NCI-H82 (cell line): Measurements from ENCODE around the gene GZMB.
"Not testable (repeated sequence)": the region's sequence is repeated elsewhere in the genome, so short reads cannot be mapped to it uniquely, and the experiment has no call there.

ENCODE experiments used
- DNase-seq: peaks from one replicate; lab custom pipeline; 2025; lab: John Stamatoyannopoulos, UW

The GZMB gene

DNA sequence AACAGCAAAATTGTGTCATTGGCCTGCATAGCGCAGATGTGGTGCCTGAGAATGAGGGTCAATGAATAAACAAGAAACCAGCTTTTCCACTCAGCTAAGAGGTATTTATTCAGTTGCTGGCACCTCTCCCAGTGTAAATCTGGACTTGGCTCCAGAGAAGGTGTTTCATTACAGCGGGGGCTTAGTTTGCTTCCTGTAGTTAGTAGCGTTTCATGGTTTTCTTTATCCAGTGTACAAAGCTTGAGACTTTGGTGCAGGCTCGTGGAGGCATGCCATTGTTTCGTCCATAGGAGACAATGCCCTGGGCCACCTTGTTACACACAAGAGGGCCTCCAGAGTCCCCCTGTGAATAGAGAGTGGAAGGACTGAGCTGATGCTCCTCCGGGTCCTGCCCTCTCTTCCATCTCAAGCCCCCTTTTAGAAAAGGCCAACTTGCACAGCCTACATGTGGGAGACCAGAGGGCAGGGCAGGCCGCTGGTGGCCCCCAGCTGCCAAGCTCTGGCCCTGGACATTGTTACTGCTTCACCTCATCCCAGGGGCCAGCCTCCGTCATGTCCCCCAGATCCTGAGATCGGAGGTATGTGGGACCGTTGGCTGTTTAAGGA, 3.0 kb downstream of the GZMB start:
- no peak for DNase-seq

GRCh38 chr14:24630087-24630871, 3.7 kb downstream of the GZMB start:
- no peak for DNase-seq

DNA sequence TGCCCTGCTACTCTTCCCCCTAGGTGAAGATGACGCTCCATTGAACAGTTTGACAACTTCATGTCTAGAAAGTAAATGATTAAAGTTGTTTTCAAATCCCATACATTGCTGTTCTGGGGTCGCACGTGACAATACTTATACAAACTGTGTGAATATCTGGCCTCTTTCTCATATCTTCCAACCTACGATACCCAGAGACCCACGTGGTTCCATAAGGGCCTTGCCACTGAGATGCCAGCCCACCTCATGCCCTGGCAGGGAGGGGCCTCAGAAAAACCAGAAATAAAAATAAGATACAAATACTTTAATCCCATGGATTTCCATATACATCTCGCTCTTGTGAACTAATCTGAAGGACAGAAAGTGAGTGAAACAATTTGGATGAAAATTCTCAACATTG, 4.5 kb downstream of the GZMB start:
- no peak for DNase-seq

DNA sequence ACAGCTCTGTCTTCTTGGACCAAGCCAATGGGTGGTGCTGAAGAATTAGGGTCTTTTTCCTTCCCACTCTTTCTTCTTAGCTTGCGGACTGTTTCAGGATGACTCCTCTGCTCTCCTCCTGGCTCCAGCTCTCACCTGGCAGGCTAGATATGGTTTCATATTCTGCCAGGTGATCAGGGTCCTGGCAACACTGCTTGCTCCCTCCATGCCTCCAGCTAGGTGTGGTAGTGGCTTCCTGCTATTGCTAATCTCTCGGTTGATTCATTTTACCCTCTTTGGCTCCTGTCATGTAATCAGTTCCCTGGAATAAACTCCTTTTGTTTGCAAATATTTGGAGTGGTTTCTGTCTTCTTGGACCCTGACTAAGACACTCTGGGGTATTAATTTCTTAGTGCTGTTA, 20.2 kb downstream of the GZMB start:
- no peak for DNase-seq

- DNase-seq = no peak
These were observed 20.7 kb downstream of the GZMB start for GRCh38 chr14:24613241-24613640.

- DNase-seq = no peak
These were observed 21.8 kb downstream of the GZMB start for GRCh38 chr14:24612196-24612595.

DNA sequence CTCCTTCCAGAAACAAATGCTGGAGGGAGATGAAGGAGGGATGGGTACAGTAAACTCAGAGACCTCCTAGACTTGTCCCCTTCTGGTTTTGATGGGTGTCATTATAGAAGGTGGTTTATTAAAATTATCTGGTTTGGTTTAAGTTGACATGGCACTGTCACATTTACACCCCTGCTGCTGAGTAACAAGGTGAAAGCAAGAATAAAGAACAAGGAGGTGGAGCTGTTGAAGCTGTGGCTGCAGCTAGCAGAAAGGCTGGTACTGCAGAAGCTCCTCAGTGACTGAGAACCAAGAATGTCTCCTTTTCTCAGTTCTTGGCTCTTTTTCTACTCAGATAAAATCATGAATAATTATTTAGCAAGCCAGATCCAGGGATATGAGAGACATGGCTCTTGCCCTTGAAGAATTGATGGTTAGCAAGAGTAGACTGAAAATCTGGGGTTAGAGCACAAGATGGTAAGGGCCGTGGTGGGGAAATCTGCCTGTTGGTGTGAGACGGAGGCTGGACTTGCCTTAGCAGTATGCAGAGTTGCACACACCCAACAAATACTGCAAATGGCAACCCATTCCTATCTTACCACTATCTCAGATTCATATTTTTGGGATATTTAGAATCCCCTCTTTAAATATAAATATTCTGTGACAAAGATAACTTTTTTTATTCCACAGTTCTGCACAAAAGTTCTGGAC, 24.2 kb downstream of the GZMB start, which contains the start of gene GZMH:
TSS of gene GZMH (minus strand) at position 31 of the 690 bp plus-strand sequence. CDS start 72 bp downstream, outside the sequence.
- no peak for DNase-seq

- DNase-seq = no peak
These were observed 26.1 kb downstream of the GZMB start for GRCh38 chr14:24607635-24608514.

DNA sequence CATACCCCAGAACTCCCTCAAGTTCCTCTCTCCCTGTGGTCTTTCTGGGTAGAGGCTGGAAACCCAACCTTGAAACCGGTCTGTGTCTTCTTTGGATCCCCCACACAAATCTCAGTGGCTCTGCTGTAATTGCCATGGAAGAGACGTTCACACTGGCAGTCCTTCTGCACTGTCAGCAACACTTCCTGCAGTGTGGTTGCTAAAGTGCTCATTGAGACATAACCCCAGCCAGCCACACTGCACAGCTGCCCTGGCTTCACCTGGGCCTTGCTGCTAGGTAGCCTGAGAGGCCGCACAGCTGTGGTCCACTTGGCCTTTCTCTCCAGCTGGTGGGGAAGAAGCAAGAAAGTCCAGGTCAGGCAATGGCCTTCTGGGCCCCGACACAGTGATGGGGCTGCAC, 26.9 kb downstream of the GZMB start:
- no peak for DNase-seq

DNA sequence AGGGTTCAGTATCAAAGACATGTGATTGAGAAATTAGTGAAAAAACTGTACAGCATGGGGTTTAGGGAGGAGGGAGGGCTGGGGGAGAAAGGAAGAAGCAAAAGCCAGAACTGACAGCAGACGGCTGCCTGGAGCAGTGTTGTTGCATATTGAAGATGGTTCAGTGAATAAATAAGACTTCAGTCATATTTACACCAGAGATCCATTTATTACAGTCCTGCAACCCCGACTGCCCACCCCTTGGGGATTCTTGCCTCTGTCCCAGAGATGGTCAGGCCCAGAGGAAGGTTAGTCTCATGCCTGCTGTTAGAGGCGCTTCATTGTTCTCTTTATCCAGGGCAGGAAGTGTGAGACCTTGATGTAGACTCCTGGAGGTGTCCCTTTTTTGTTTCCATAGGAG, 27.7 kb downstream of the GZMB start:
- no peak for DNase-seq

DNA sequence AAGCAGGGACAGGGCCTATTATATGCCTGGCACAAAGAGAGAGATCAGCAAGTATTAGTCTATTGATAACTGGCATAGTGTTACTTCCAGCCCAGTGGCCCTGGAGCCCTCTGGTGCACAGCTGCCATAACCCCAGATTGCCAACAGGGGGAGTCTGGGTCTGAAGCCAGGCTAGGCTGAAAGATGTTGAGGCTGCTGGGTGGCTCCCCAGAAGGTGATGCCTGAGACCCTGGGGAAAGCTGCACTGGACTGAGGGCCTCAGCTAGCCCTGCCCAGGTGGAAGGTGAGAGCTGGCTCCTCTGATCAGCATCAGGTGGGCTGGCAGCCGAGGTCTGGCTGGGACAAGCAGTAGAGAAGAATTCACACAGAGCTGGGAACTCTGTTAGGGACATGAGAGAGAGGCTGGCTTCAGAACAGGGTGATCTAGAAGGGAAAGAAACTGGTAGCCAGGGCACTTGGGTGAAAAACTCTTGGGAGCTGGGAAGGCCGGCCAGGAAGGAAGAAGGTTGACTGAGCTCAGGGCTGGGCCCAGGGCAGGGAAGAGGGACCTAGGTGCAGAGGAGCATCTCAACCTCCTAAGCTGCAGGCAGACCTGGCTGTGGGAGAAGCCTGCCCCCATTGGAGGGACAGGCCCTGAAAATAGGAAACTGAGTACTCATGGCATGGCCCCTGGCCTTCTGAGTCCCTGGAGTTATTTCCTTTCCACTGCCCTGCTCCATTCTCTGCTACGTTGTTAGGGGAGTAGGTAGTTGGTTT, 28.4 kb downstream of the GZMB start:
- DNase-seq = peak; percentile 39

DNA sequence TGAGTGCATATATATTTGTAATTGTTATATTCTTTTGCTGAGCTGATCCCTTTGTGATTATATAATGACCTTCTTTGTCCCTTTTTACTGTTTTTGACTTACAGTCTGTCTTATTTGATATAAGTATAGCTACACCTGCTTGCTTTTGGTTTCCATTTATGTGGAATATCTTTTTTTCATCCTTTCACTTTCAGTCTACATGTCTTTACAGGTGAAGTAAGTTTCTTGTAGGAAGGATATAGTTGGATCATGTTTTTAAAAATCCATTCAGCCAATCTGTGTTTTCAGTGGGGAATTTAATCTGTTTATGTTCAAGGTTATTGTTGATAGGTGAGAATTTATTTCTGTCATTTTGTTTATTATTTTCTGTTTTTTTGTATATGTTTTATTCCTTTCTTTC, 36.6 kb downstream of the GZMB start:
- DNase-seq = no peak

GRCh38 chr14:24595073-24595808, 38.7 kb downstream of the GZMB start:
- DNase-seq = no peak

- DNase-seq = not testable (repeated sequence)
These were observed 43.0 kb downstream of the GZMB start for GRCh38 chr14:24591004-24591403.

DNA sequence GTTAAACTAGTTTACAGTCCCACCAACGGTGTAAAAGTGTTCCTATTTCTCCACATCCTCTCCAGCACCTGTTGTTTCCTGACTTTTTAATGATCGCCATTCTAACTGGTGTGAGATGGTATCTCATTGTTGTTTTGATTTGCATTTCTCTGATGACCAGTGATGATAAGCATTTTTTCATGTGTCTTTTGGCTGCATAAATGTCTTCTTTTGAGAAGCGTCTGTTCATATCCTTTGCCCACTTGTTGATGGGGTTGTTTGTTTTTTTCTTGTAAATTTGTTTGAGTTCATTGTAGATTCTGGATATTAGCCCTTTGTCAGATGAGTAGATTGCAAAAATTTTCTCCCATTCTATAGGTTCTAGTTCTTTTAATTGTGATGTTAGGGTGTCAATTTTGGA, 49.6 kb downstream of the GZMB start:
- not testable (repeated sequence) for DNase-seq
